ENCODE results near the gene GHDC.
"Not testable (repeated sequence)": the region's sequence is repeated elsewhere in the genome, so short reads cannot be mapped to it uniquely, and the experiment has no call there.

The GHDC gene

GRCh38 chr17:42142371-42142896 lies 51.9 kb downstream of the GHDC start:
- Histone ChIP-seq H3K36me3 (ENCODE audit: control insufficient read depth, insufficient read depth, low read length) (peaks cover 13% of the 10 kb centered on the region), H3K27me3 (replicated peaks; ENCODE audit: control insufficient read depth, insufficient read depth, low read length) (no peaks in the 10 kb centered on the region), H3K4me3 (replicated peaks; ENCODE audit: low read depth, low read length) (no peak overlapping the region)
- no peak for TF ChIP-seq CTCF (IDR thresholded peaks at IDR 0.05; ENCODE audit: insufficient read depth, low read length, poor library complexity, severe bottlenecking)
- no peak for DNase-seq (ENCODE audit: extremely low read depth, insufficient read length)

GRCh38 chr17:42141382-42141781 lies 52.9 kb downstream of the GHDC start:
- no peak for TF ChIP-seq CTCF (IDR thresholded peaks at IDR 0.05; ENCODE audit: insufficient read depth, low read length, poor library complexity, severe bottlenecking)
- Histone ChIP-seq H3K27me3 (replicated peaks; ENCODE audit: control insufficient read depth, insufficient read depth, low read length) (no peaks in the 10 kb centered on the region), H3K36me3 (ENCODE audit: control insufficient read depth, insufficient read depth, low read length) (peaks cover 13% of the 10 kb centered on the region), H3K4me3 (replicated peaks; ENCODE audit: low read depth, low read length) (no peak overlapping the region)
- DNase-seq (ENCODE audit: extremely low read depth, insufficient read length), result no peak

- not testable (repeated sequence) for H3K4me3 ChIP-seq (replicated peaks; ENCODE audit: low read depth, low read length); DNase-seq (ENCODE audit: extremely low read depth, insufficient read length); H3K27me3 ChIP-seq (replicated peaks; ENCODE audit: control insufficient read depth, insufficient read depth, low read length)
- peaks cover 17% of the 10 kb centered on the region for H3K36me3 ChIP-seq (ENCODE audit: control insufficient read depth, insufficient read depth, low read length)
Measured at GRCh38 chr17:42140690-42141089, 53.6 kb downstream of the GHDC start.
